ENCODE results near the gene SEC16A.

SEC16A gene

DNA sequence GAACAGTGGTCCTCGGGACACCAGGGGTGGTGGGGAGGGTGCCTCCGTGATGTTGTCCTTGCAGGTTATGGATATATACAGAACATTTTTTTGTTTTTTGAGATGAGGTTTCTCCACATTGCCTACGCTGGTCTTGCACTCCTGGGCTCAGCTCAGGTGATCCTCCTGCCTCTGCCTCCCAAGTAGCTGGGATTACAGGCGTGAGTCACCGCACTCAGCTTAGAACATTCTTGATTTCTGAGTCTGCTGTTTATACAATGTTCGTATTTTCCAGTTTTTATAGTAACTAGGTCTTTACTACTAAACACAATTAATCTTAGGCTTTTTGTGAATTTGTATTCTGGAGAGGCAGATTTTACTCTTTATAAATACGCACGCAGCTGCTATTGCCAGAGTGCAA lies 66.4 kb downstream of the SEC16A start:
- no peak for TF ChIP-seq GATA2 (IDR thresholded peaks at IDR 0.05; ENCODE audit: low read depth, low read length)
- TF ChIP-seq GATA3 (IDR thresholded peaks at IDR 0.05; ENCODE audit: low read depth, low read length) = no peak

GRCh38 chr9:136412962-136413361 lies 69.9 kb downstream of the SEC16A start:
- no peak for TF ChIP-seq GATA2 (IDR thresholded peaks at IDR 0.05; ENCODE audit: low read depth, low read length)
- TF ChIP-seq GATA3 (IDR thresholded peaks at IDR 0.05; ENCODE audit: low read depth, low read length) = no peak

GRCh38 chr9:136411378-136411777 lies 71.5 kb downstream of the SEC16A start:
- TF ChIP-seq GATA3 (IDR thresholded peaks at IDR 0.05; ENCODE audit: low read depth, low read length) (no peak), GATA2 (IDR thresholded peaks at IDR 0.05; ENCODE audit: low read depth, low read length) (no peak)

GRCh38 chr9:136410500-136411287 lies 72.1 kb downstream of the SEC16A start, which contains the start of the genes ENTR1 and PMPCA:
TSS of gene ENTR1 (minus strand) at chr9:136410614. CDS start at chr9:136410397, 217 bp downstream.
TSS of gene PMPCA (plus strand) at chr9:136410658. CDS start at chr9:136410669, 11 bp downstream.
- TF ChIP-seq GATA3 (IDR thresholded peaks at IDR 0.05; ENCODE audit: low read depth, low read length) (no peak), GATA2 (IDR thresholded peaks at IDR 0.05; ENCODE audit: low read depth, low read length) (no peak)

GRCh38 chr9:136409557-136410455 lies 73.0 kb downstream of the SEC16A start:
- TF ChIP-seq GATA2 (IDR thresholded peaks at IDR 0.05; ENCODE audit: low read depth, low read length) (no peak), GATA3 (IDR thresholded peaks at IDR 0.05; ENCODE audit: low read depth, low read length) (no peak)

DNA sequence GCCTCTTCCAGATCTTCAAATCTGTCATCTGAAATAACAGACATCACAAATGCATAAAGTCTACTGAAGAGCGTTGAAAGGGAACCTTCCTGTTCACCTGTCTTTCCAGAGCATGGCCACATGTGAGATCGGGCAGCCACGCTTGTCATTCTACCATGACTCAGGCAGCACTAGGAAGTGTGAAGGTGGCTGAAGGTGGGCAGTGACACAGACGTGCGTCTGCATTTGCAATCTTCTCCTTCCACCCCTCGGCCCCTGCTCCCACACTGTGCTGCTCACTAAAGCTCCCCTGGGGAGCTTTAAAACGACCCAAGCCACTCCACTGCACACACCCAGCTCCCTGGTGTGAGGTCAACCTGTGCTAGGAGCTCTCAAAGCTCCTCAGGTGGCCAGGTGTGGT lies 74.9 kb downstream of the SEC16A start:
- TF ChIP-seq GATA3 (IDR thresholded peaks at IDR 0.05; ENCODE audit: low read depth, low read length) = no peak
- no peak for TF ChIP-seq GATA2 (IDR thresholded peaks at IDR 0.05; ENCODE audit: low read depth, low read length)

DNA sequence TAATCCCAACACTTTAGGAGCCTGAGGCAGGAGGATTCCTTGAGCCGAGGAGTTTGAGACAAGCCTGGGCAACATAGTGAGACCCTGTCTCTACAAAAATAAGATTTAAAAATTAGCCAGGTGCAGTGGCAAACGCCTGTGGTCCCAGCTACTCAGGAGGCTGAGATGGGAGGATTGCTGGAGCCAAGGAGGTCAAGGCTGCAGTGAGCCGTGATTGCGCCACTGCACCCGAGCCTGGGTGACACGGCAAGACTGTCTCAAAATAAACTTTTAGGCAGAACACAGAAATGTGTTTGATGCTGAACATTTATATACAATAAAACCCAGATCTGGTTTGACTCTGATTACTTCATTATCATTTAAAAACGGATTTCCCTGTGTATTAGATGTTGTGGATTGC lies 77.4 kb downstream of the SEC16A start:
- TF ChIP-seq GATA2 (IDR thresholded peaks at IDR 0.05; ENCODE audit: low read depth, low read length) (no peak), GATA3 (IDR thresholded peaks at IDR 0.05; ENCODE audit: low read depth, low read length) (no peak)

GRCh38 chr9:136404801-136405136 lies 78.1 kb downstream of the SEC16A start:
- TF ChIP-seq GATA2 (IDR thresholded peaks at IDR 0.05; ENCODE audit: low read depth, low read length) (no peak), GATA3 (IDR thresholded peaks at IDR 0.05; ENCODE audit: low read depth, low read length) (no peak)

- no peak for TF ChIP-seq GATA3 (IDR thresholded peaks at IDR 0.05; ENCODE audit: low read depth, low read length)
- TF ChIP-seq GATA2 (IDR thresholded peaks at IDR 0.05; ENCODE audit: low read depth, low read length) = no peak
Measured at GRCh38 chr9:136403915-136404800, 78.7 kb downstream of the SEC16A start.

GRCh38 chr9:136403538-136403914 lies 79.3 kb downstream of the SEC16A start:
- TF ChIP-seq GATA3 (IDR thresholded peaks at IDR 0.05; ENCODE audit: low read depth, low read length) (no peak), GATA2 (IDR thresholded peaks at IDR 0.05; ENCODE audit: low read depth, low read length) (no peak)

DNA sequence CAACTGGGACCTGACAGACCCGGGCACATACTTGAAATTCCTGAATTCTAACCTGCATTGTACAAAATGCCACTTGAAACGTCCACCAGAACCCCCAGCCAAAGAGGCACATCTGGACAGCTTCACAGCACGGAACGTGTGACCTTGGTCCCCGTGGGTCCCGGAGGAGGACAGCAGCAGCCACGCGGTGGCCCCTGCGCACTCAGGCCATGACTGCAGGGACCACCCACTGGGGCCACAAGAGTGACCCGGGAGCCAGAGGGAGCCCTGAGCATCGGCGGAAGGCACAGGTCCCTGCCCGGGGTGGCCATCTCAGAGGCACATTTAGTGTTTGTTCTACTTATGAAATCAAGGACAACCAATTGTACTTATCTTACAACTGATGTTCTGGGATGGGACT lies 80.8 kb downstream of the SEC16A start:
- TF ChIP-seq GATA3 (IDR thresholded peaks at IDR 0.05; ENCODE audit: low read depth, low read length) (no peak), GATA2 (IDR thresholded peaks at IDR 0.05; ENCODE audit: low read depth, low read length) (no peak)

GRCh38 chr9:136401173-136401922 lies 81.5 kb downstream of the SEC16A start:
- TF ChIP-seq GATA3 (IDR thresholded peaks at IDR 0.05; ENCODE audit: low read depth, low read length) = no peak
- TF ChIP-seq GATA2 (IDR thresholded peaks at IDR 0.05; ENCODE audit: low read depth, low read length) = no peak

Measured in SH-SY5Y (cell line).